ENCODE results near the gene GSTT2B. TPM values are rescaled to one million over a fixed set of nuclear protein-coding genes. Genes with fewer than 3 reads are reported as not detected.

GSTT2B gene
- total and polyA plus RNA-seq, 2 of the 8 experiments (the other 6 are each of a cell fraction or from before 2014, with no cell fraction given) = 6.3 to 13.3 TPM

DNA sequence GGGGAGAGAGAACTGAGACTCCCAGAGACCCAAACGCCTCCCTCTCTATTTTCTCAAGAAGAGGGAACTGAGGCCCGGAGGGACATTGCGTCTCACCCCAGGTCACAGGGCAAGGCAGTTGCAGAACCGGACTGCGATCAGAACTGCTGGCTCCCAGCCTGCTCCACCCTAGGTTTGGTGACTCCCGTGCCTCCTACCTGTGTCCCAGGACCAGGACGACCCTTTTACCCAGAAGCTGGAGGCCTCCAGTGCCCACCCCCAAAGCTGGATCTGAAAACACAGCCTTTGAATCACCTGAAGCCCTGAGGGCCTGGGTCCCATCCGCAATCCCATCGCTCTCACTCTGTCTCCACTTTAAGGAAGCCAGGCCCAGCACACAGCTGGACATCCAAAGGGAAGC lies 42.9 kb upstream of the GSTT2B start:
- CTCF ChIA-PET (ENCODE audit: partially characterized antibody) = interaction anchor here (1.0 to 1.1 kb wide), 3 partner anchors 74 to 186 kb away, joined by 3 read pairs; partner anchors contain the start of gene MIF
- no peak overlapping the region for H4K5ac ChIP-seq (ENCODE audit: insufficient read length, low read depth, low read length)
- H2AK5ac ChIP-seq (ENCODE audit: low read depth, low read length) = no peak overlapping the region
- no peak overlapping the region for H2AFZ ChIP-seq (ENCODE audit: low read length)
- 93% methylated on average over 9 of the region's 9 CpGs; no CpG with 5 or more reads in 1 of the 2 experiments for WGBS, 2 experiments (ENCODE audit: extremely low coverage in 1 of 2, insufficient coverage in 1 of 2, insufficient read length in 1 of 2, insufficient replicate concordance in 2 of 2, low coverage in 1 of 2, low lambda C conversion rate in 2 of 2, missing lambda C conversion rate in 1 of 2)
- H4K20me1 ChIP-seq (replicated peaks in 1 of 2; ENCODE audit: control insufficient read depth in 1 of 2, insufficient read depth in 2 of 2, low read length in 2 of 2) = no peaks in the 10 kb centered on the region
- no peaks in the 10 kb centered on the region for H3K79me1 ChIP-seq (ENCODE audit: low read depth, low read length)
- H2BK12ac ChIP-seq (ENCODE audit: low read depth, low read length) = no peak overlapping the region
- no peaks in the 10 kb centered on the region for H3K36me3 ChIP-seq (ENCODE audit: control insufficient read depth in 2 of 4, insufficient read depth in 4 of 4, low read length in 3 of 4)
- 0 out of 2 replicates have a peak overlapping the region, but pooled peaks have one; percentile 67 for H2BK15ac ChIP-seq (ENCODE audit: low read length)
- peaks cover 0 to 3% (median 0%) of the 10 kb centered on the region in 4 experiments; a peak in 3 of 7 replicates for H3K4me1 ChIP-seq (replicated peaks in 1 of 4; ENCODE audit: control insufficient read depth in 3 of 4, insufficient read depth in 4 of 4, low read length in 3 of 4)
- no peak overlapping the region for H2BK20ac ChIP-seq (ENCODE audit: low read length)
- H3K4me2 ChIP-seq (ENCODE audit: insufficient read depth in 1 of 2, low read depth in 2 of 2, low read length in 2 of 2) = no peak overlapping the region
- H3K27ac ChIP-seq (ENCODE audit: low read depth, low read length) = no peak overlapping the region
- no peak overlapping the region for H3K4ac ChIP-seq (replicated peaks; ENCODE audit: insufficient read length, low read depth, low read length)
- no peaks in the 10 kb centered on the region; a peak in 1 of 4 replicates for H3K9me3 ChIP-seq (ENCODE audit: insufficient read depth in 2 of 2, low read depth in 1 of 2, low read length in 1 of 2)
- H3K56ac ChIP-seq (replicated peaks; ENCODE audit: insufficient read length, low read depth, low read length) = no peak overlapping the region
- H3K23me2 ChIP-seq (ENCODE audit: low read depth, low read length) = no peaks in the 10 kb centered on the region
- no peak for FAIRE-seq
- no peak overlapping the region for H3K9ac ChIP-seq (replicated peaks in 1 of 4; ENCODE audit: extremely low read depth in 1 of 4, low read depth in 3 of 4, low read length in 3 of 4)
- H2BK120ac ChIP-seq (replicated peaks; ENCODE audit: low read depth, low read length) = no peak overlapping the region
- H3K27me3 ChIP-seq (replicated peaks in 1 of 4; ENCODE audit: control insufficient read depth in 3 of 4, extremely low read depth in 1 of 4, insufficient read depth in 3 of 4, low read length in 3 of 4) = peaks cover 0 to 3% (median 0%) of the 10 kb centered on the region in 4 experiments; a peak in 3 of 7 replicates
- H3K18ac ChIP-seq (ENCODE audit: extremely low read depth, low read length) = no peak overlapping the region
- H3K4me3 ChIP-seq (ENCODE audit: extremely low read depth in 1 of 4, insufficient read depth in 2 of 4, low read depth in 3 of 4, low read length in 4 of 4) = no peak overlapping the region
- no peak overlapping the region for H4K8ac ChIP-seq (ENCODE audit: extremely low read depth, insufficient read depth, low read length)
- H3K79me2 ChIP-seq (ENCODE audit: control insufficient read depth in 1 of 2, insufficient read depth in 2 of 2, low read length in 2 of 2) = no peaks in the 10 kb centered on the region
- no peak overlapping the region for H4K91ac ChIP-seq (replicated peaks; ENCODE audit: insufficient read length, low read length)
- no peak overlapping the region for H3K14ac ChIP-seq (ENCODE audit: insufficient read length)
- DNase-seq (ENCODE audit: low read depth in 1 of 2, low spot score in 2 of 2) = no peak
- POLR2A ChIA-PET (ENCODE audit: partially characterized antibody) = interaction anchor here (0.9 to 1.7 kb wide), 3 partner anchors 22 to 110 kb away, joined by 3 to 5 read pairs (median 3); partner anchors contain the start of gene MIF
- H2BK5ac ChIP-seq (ENCODE audit: low read depth, low read length) = no peak overlapping the region
- no peak overlapping the region for H3K23ac ChIP-seq (ENCODE audit: insufficient read length)
- TF ChIP-seq, protein P1, sequence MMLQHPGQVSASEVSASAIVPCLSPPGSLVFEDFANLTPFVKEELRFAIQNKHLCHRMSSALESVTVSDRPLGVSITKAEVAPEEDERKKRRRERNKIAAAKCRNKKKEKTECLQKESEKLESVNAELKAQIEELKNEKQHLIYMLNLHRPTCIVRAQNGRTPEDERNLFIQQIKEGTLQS (IDR thresholded peaks at IDR 0.05; ENCODE audit: insufficient read depth, low read depth, low read length) = no peak
- TF ChIP-seq RAD21 (IDR thresholded peaks at IDR 0.05 in 1 of 2, conservative IDR thresholded peaks at IDR 0.05 in 1 of 2; ENCODE audit: low read depth in 2 of 2, low read length in 2 of 2) (no peak), SP4 (IDR thresholded peaks at IDR 0.05; ENCODE audit: low read length) (no peak), RBBP5 (IDR thresholded peaks at IDR 0.05; ENCODE audit: borderline replicate concordance, low read depth, low read length) (no peak), POLR2A (IDR thresholded peaks at IDR 0.05; ENCODE audit: control extremely low read depth in 1 of 2, low read depth in 2 of 2, low read length in 2 of 2) (no peak), EGR1 (IDR thresholded peaks at IDR 0.05; ENCODE audit: borderline replicate concordance, low read depth, low read length) (no peak), EZH2 (IDR thresholded peaks at IDR 0.05; ENCODE audit: low read depth, low read length, severe bottlenecking) (no peak), RNF2 (IDR thresholded peaks at IDR 0.05; ENCODE audit: borderline replicate concordance, low read depth, low read length, missing control alignments, poor library complexity, severe bottlenecking) (no peak), KDM1A (IDR thresholded peaks at IDR 0.05; ENCODE audit: borderline replicate concordance, low read length) (no peak), BRCA1 (IDR thresholded peaks at IDR 0.05; ENCODE audit: low read depth, low read length) (no peak)
